HG02623 (cell line): Measurements from ENCODE around the gene CHD9.
"Not testable (repeated sequence)": the region's sequence is repeated elsewhere in the genome, so short reads cannot be mapped to it uniquely, and the experiment has no call there.

Experiments
- ATAC-seq: cut with Tn5 transposase; IDR thresholded peaks from one replicate; pipeline ENCODE4 v1.9.1; 2021; ENCODE audit warnings: moderate library complexity; ENCODE audit not compliant: unreplicated experiment

Gene CHD9

GRCh38 chr16:53069772-53070171, 15.0 kb downstream of the CHD9 start:
- no peak for ATAC-seq

- peak; percentile 64 for ATAC-seq
Observed at GRCh38 chr16:53071748-53072301, 17.0 kb downstream of the CHD9 start.

- ATAC-seq, result no peak
Observed at GRCh38 chr16:53073022-53073421, 18.2 kb downstream of the CHD9 start.

DNA sequence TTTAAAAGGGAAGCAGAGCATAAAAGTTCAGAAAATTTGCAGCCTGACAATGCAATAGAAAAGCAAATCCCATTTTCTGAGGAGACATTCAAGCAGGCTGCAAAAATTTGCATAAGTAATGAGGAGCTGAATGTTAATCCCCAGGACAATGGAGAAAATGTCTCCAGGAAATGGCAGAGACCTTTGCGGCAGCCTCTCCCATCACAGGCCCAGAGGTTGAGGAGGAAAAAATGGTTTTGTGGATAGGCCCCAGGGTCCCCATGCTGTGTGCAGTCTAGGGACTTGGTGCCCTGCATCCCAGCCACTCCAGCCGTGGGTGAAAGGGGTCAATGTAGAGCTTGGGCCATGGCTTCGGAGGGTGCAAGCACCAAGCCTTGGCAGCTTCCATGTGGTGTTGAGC, 19.5 kb downstream of the CHD9 start:
- not testable (repeated sequence) for ATAC-seq

DNA sequence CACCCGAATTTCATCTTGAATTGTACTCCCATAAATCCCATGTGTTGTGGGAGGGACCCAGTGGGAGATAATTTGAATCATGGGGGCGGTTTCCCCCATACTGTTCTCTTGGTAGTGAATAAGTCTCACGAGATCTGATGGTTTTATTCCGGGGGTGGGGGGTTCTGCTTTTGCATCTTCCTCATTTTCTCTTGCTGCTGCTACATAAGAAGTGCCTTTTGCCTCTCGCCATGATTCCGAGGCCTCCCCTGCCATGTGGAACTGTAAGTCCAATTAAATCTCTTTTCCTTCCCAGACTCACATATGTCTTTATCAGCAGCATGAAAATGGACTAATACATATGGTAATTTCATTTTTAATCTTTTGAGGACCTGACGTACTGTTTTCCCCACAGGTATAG, 20.7 kb downstream of the CHD9 start:
- not testable (repeated sequence) for ATAC-seq

- ATAC-seq, result no peak
Observed at GRCh38 chr16:53078247-53078646, 23.5 kb downstream of the CHD9 start.

DNA sequence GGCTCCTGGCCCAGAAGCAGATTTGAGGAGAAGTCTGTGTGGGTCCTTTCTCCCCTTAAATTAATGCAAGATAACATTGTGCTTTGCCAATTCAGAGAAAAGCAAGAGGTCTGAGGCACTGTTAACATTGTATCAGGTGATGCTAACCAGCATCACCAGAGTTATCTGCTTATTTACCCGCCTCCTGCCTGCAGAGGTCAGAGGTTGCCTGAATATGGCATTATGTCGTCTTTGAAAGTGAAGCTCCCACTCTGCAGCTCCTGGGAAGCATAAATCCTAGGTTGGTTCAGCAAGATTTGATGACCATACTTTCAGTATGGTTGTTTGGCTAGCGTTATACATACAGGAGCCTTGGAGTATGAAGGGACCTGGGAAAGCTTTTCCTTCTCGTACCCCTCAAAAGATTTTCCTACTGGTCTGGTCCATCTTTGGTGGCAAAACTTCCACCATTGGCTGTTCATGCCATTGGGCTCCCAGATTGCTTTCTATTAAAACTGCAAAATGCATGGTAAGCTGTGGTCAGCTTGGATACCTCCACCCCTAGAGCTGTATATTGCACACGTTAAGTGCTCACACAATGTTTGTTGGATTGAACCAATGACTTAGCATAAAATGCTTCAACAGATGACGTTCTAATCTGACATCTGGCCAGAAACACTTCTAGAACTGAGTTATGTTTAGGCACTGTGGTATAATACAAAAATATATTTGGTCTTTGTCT, 24.1 kb downstream of the CHD9 start:
- no peak for ATAC-seq

DNA sequence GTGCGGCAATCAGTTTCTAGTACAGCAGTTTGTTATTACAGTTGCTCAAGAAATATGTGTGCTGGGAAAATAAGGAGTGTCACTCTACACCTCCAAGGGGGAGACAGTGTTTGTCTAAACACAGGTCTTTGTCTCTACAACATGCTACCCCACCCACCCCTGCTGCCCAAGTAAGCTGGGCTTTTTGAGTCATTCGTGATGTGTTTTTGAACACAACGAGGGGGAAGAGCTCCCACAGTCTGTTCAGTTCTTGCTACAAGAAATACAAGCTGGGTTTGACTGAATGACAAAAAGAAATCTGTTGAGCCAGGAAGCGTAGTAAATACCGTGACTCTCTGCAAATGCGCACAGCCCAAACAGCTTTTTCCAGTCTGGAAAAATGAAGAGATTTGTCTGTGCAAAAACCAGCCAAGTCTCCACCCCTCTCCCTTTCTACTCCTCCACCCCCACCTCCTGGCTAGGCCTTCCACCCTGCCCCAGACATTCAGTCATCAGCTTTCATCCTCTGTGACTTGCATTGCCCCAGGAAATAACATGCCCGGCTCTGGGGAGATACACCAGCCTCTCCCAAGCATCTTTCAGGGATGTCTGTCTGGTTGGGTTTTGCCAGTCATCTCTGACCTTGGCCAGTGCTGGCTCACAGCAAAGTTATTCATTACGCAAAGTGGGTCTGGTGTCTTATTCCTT, 25.7 kb downstream of the CHD9 start:
- ATAC-seq, result no peak

GRCh38 chr16:53081032-53081424, 26.2 kb downstream of the CHD9 start:
- no peak for ATAC-seq

DNA sequence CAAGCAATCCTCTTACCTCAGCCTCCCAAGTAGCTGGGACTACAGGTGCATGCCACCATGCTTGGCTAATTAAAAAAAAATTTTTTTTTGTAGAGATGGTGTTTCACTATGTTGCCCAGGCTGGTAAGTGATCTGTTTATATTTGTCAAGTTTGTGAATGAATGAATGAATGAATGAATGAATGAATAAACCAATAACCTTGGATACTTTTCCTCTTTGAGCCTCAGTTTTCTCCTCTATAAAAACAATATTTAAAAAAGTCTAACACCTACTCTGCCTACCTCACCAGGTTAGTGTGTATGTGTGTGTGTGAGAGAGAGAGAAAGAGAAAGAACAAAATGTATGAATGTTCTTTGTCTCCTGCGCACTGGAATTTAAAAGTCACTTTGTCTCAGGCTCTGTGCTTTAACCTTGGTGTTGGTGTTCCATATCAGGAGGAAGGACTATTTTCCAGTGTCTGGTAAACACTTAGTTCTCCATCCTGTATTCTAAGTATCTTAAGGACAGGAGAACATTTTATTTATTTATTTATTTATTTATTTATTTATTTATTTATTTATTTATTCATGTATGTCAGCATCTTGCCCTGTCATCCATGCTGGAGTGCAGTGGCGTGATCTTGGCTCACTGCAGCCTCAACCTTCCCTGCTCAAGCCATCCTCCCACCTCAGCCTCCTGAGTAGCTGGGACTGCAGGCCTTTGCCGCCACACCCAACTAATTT, 27.1 kb downstream of the CHD9 start:
- no peak for ATAC-seq

DNA sequence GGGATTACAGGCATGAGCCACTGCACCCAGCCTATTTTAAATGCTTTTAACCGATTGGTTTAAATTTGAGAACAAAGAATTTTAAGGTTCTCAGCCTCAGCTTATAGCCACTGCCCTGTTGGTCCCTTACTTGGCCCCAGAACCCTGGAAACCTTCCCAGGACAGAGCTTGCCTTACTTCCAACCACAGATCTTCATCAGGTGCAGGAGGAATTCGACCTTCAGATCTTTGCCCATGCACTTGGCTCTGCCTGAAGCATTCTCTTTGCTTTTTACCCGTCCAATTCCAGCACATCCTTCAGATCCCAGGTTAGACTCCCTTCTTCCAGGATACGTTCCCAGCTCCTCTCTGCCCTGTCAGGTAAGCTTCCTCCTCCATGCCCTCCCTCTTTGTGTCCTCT, 27.7 kb downstream of the CHD9 start:
- no peak for ATAC-seq

DNA sequence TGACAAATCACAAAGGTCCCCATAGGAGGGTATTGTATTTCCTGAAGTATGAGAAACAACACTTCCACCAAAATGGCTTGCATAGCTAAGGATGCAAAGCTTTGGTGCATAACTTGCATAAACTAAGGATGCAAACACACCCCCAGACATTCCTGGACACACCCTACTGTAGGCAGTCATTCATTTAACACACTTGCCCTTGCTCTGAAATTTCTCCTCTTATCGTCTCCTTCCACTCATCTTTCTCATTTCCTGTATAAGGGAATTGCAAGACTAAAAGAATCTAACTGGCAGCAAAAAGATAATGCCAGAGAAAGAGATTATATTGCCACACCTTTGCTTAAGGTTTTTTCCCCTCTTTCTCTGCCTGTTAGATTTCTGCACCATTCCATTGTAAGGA, 28.3 kb downstream of the CHD9 start:
- ATAC-seq, result no peak

GRCh38 chr16:53084141-53084541, 29.4 kb downstream of the CHD9 start:
- ATAC-seq, result no peak

DNA sequence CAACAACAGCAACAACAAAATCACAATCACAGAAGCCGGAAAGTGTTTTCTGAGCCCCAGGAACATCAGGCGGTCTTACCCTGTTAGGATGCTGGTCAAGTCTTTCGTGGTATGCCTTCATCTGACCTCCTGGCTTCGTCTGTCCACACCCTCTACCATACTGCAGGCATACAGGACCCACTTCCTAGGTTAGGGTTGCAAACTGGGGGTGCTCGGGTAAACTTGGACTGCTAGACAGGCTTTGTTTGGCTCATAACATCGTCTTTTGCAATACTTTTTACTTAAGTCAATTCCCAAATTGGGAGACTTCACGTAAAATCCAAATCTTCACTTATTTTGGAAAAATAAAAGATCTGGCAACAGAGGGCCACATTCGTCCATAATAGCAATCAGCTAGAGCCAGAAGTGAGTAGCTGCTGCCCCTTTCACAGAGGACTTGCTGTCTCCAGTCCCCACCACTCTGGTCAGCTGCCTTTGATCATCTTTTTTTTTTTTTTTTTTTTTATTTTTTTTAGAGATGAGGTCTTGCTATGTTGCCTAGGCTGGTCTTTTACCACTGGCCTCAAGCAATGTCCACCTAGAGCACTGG, 30.0 kb downstream of the CHD9 start:
- ATAC-seq, result no peak

DNA sequence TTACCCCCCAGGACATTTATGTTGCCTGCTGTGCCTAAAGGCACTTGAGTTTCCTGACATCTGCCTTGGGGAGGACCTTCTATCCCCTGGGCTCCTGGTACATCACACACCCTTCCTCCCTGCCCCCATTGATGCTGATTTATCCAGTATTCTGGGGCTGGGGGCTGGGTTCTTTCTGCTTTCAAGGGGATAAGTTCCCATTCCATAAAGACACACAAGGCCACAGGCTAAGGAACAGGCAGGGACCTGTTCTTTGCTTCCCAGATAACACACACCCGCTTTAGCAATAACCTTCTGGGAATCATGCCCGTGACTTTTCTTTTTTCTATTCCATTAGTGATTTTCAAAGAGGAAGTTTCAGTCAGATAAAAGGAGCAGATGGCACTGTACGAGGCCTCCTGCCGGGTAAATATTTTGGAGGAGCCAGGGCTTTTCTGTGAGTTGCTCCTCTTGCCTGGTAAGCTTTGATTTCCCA, 30.6 kb downstream of the CHD9 start:
- ATAC-seq, result no peak

DNA sequence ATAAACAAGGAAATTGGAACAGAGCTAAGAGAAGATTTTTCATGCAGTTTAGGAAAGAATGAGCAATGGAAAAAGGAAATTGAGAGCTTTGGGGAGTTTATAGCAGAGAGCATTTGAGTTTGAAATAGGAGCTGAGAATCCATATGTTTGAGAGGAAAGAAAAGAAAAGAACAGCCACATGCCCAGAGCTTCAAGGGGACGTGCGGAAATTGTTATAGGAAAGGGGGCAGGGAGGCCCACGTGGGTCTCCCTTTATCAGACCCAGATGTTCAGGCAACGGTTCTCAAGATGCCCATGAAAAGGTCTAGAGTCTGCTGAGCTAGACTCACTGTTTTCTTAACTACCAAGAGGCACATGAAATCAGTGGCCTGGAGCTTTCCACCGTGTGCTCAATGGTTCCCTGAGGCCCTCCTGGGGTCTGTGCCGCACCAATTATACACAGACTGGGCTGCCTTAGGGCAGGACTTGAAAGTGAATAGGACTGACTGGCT, 31.2 kb downstream of the CHD9 start:
- ATAC-seq, result no peak

GRCh38 chr16:53087101-53087500, 32.3 kb downstream of the CHD9 start:
- ATAC-seq, result no peak

- no peak for ATAC-seq
Observed at GRCh38 chr16:53089434-53090285, 34.9 kb downstream of the CHD9 start.

DNA sequence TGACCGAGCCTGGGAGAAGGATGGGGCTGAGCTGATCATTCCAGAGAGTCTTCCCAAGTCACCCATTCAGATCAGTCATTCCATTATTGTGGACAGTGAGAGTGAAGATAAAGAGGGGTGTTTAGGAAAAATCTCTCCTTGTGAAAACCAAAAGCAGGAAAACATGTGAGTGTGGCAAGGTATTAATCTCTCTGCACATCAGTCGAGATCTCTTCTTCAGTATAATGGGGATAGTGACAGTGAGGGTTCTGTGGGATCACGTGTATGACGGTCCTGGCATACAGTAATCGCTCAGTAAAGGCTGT, 35.4 kb downstream of the CHD9 start:
- no peak for ATAC-seq
